GM12873 (cell line): Measurements from ENCODE around the gene KRTCAP3.

ENCODE experiments used
- TF ChIP-seq, protein P1 (sequence below): IDR thresholded peaks from 2 replicates; pipeline ENCODE4 v1.5.1; 2012; ENCODE audit warnings: low read depth, mild to moderate bottlenecking, moderate library complexity, low read length, control low read depth; ENCODE audit not compliant: insufficient read depth; ENCODE audit errors: missing control alignments

The KRTCAP3 gene

DNA sequence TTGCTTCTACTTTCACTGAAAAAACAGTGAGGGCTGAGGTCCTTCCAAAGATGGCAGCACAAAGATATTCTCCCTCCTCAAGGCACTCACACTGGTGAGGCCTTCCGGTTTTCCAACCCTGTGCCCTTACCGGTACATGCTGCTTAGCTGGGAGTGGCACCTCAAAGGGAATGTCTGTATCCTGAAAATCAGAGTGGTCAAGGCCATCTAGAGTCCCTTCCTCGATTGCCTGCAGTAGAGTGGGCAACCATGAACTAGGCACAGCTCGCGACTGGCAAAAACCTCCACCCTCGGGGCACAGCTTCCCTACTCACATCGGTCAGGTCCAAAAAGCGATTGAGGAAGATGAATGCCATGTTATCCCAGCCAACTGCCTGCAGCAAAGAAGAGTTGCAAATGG is 3.4 kb downstream of the KRTCAP3 start:
- TF ChIP-seq, protein P1, sequence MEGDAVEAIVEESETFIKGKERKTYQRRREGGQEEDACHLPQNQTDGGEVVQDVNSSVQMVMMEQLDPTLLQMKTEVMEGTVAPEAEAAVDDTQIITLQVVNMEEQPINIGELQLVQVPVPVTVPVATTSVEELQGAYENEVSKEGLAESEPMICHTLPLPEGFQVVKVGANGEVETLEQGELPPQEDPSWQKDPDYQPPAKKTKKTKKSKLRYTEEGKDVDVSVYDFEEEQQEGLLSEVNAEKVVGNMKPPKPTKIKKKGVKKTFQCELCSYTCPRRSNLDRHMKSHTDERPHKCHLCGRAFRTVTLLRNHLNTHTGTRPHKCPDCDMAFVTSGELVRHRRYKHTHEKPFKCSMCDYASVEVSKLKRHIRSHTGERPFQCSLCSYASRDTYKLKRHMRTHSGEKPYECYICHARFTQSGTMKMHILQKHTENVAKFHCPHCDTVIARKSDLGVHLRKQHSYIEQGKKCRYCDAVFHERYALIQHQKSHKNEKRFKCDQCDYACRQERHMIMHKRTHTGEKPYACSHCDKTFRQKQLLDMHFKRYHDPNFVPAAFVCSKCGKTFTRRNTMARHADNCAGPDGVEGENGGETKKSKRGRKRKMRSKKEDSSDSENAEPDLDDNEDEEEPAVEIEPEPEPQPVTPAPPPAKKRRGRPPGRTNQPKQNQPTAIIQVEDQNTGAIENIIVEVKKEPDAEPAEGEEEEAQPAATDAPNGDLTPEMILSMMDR, result no peak

DNA sequence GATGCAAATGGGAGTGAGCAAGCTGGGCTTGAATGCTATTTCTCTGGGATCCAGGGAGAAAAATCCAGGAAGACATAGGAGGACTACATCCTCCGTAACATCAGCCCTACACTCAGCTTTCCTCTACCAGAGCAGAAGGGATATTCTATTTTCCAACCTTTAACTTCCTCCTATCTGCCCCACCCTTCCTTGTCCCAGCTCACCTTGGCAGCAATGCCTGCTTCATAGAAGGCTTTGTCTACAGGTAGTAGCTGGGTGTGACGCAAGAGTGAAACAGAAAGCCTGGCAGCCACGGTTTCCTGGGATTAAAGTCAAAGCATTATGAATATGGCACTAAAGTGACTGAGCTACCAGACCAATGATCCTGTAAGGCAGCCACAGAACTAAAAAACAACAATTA is 3.9 kb downstream of the KRTCAP3 start:
- TF ChIP-seq, protein P1, result no peak

DNA sequence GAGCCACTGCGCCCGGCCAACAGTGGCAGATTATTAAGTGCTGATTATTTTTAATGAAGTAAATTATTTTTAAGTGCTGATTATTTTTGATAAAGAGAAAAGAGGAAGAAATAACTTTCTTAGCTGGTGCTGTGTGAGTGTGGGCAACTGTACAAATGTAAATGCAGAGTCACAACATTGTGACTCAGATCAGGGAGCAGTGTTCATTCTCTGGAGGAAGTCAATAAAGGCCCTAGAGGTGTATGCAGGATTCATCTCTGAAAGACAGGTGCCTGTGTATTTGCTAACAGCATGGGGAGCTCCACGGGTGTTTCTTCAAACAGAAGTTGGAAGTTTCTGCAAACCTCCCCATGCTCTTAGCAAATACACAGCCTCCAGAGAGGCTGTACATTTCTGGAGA is 6.2 kb downstream of the KRTCAP3 start:
- TF ChIP-seq, protein P1, result no peak

DNA sequence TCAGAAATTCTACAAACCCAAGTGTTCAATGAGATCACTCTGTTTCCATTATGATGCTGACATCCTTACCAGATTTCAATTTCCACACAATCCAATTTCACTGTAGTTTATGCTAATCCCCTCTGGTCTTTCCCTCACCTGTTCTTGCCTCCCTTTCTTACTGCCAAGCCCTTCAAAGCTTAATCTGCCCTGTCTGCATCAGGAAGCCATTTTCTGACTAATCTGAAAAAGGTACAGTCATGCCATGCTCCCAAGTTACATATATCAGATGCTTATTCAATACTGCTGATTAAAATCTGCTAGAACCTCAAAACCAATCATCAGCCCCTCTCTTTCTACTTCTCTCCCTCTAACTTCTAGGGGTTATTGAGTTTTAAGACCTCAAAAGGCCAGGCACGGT is 8.9 kb downstream of the KRTCAP3 start:
- TF ChIP-seq, protein P1, result no peak

DNA sequence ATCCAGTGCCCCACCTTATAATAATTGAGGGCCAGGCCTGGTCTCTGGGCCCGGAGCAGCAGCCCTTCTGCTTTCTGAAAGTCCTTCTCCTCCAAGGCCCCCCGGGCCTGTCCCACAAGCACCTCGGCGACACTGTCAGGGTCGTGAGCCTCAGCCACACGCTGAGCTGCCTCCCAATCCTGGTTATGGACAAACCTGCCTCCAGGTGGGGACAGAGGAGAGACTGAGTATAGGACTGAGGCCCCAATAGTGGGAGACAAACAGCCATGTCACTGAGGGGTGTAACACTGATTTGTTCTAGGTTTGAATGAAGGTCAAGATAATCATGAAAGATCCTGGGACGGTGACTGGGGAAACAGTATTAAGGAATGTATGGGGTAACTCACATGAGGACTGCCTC is 11.8 kb downstream of the KRTCAP3 start:
- TF ChIP-seq, protein P1, result no peak

DNA sequence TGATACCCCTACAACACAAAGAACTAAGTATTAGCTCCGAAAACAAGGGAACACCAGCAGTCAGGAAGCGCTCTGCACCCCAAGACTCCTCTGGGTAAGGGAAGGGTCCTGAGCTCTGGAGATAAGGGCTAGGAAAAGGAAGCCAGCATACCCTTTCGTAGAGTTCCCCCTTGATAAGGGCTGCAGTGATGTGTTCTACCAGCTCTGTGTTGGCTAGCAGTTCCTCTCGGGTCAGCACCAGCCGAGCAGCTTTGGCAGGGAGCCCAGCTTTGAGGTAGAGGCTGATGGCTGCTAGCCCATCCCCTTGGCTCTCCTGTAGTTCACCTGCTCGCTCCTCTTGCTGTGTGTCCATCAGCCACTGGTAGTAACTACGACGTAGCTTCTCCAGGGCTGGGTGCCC is 18.9 kb downstream of the KRTCAP3 start:
- TF ChIP-seq, protein P1, result no peak

DNA sequence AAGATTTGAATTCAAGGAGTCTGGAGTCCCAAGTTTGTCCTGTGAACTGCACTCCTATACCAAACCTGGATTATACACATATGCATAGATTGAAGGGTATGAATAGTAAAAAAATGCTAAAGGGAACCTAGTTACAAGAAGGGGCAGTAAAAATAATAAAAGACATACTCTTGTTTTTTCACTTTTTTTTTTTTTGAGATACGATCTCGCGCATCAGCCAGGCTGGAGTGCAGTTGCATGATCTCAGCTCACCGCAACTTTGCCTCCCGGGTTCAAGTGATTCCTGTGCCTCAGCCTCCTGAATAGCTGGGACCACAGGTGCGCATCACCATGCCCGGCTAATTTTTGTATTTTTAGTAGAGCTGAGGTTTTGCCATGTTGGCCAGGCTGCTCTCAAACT is 22.3 kb downstream of the KRTCAP3 start:
- TF ChIP-seq, protein P1, result no peak
